Stomach (tissue), 4 donors: ENCODE measurements around the gene ATP13A1.

Experiments used
- POLR2A ChIP-seq, 4 donors: fragments of 450-650 bp; IDR thresholded peaks; one replicate each; pipeline ENCODE4 v1.6.1; 2016; ENCODE audit warnings: antibody characterized with exemption in 4 of 4, control low read depth in 2 of 4, mild to moderate bottlenecking in 1 of 4, moderate library complexity in 1 of 4
- POLR2AphosphoS5 ChIP-seq, 3 donors: sonication (generic); formaldehyde crosslinking; IDR thresholded peaks; one replicate each; pipeline ENCODE4 v1.6.1; 2016; ENCODE audit warnings: antibody characterized with exemption in 3 of 3
- TF ChIP-seq, protein P1 (sequence below), 7 experiments: fragments of 450-650 bp in 4 of 7; fragments of 200-600 bp in 3 of 7; sonication (generic) in 3 of 7; IDR thresholded peaks; one replicate each; pipeline ENCODE4 v1.5.1; 2016 to 2019; ENCODE audit warnings: antibody characterized with exemption in 7 of 7, control low read depth in 2 of 7, mild to moderate bottlenecking in 1 of 7

DNA sequence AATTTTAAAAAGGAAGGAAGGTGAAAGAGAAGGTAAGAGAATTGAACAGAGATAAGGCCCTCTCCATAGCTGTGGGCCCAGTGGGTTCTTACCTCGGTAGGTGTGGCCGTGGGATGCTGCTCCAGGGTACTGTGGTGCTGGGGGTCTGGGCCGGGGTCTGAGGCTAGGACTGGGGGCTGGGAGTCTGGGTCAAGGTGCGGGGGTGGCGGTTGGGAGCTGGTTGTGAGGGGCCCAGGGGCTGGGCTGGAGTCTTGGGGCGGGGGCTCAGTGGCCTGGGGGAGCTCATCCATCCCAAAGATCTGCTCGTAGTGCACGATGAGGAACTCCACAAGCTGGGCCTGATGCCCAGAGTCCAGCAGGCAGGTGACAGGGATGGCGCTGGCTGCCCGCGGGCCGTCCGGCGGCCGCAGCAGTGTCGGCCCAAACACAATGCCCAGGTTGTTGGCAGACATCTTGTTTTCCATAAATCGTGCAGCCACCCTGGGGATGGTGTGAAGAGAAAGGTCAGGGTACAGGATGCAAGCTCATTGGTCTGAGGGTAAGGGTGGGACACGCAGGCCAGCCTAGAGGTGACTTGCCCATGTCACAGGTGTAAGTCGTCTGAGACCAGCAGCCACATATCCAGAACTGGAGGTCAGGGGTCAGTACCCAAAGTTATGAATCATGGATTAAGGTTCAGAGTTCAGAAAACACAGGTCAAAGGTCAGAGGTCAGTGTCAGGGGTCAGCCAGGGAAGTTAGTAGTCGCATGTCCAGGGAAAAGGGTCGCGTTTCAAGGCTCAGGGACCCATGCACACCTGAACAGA is 29.6 kb downstream of the ATP13A1 start:
- TF ChIP-seq POLR2A (IDR thresholded peaks at IDR 0.05) (no peak), POLR2AphosphoS5 (IDR thresholded peaks at IDR 0.05) (no peak)
- TF ChIP-seq, protein P1, sequence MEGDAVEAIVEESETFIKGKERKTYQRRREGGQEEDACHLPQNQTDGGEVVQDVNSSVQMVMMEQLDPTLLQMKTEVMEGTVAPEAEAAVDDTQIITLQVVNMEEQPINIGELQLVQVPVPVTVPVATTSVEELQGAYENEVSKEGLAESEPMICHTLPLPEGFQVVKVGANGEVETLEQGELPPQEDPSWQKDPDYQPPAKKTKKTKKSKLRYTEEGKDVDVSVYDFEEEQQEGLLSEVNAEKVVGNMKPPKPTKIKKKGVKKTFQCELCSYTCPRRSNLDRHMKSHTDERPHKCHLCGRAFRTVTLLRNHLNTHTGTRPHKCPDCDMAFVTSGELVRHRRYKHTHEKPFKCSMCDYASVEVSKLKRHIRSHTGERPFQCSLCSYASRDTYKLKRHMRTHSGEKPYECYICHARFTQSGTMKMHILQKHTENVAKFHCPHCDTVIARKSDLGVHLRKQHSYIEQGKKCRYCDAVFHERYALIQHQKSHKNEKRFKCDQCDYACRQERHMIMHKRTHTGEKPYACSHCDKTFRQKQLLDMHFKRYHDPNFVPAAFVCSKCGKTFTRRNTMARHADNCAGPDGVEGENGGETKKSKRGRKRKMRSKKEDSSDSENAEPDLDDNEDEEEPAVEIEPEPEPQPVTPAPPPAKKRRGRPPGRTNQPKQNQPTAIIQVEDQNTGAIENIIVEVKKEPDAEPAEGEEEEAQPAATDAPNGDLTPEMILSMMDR (IDR thresholded peaks at IDR 0.05), result no peak
